GM19351 (cell line): ENCODE measurements around the gene HIVEP3.

Experiments
- ATAC-seq: cut with Tn5 transposase; IDR thresholded peaks from one replicate; pipeline ENCODE4 v1.9.1; 2021; ENCODE audit warnings: mild to moderate bottlenecking, moderate library complexity; ENCODE audit not compliant: unreplicated experiment

Gene HIVEP3

DNA sequence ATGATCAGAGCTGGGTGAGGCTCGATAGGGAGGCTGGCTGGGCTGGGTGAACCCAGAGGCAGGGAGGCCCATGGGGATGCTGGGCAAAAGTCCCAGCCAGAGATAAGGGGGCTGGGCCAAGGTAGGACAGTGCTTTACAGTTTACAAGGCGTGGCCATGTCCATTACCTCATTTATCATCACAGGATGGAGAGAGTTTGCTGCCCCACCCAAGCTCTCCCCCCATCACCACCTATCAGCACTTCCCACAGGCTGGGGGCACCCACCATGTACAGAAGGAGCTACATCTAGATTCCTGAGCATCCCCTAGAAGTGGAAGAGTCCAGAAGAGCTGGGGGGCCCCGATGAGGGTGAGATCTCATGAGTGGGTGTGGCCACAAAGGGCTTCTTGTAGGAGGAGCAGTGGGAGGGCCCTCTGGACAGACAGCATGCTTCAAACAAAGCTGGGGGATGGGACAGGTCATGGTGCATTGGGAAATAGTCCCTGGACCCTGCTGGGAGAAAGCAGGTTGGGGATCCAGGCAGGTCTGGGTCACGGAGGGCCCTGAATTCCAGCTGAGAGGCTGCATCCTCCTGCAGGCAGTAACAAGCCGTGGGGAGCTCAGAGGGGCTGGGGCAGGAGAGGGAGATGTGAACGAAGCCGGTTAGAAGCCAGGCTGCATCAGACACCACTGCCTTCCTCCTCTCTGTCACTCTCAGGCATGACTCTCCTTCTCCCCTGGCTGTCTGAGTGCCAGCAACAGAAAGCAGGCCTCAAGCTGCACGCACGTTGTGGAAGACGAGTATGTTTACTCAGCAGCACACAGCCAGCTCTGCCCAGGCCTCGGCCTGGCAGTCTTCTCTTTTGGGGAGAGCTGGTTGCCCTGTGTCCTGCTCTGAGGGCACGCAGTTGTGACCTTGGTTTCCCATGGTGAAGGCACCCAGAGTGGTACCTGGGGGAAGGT, 202.3 kb downstream of the HIVEP3 start:
- no peak for ATAC-seq

DNA sequence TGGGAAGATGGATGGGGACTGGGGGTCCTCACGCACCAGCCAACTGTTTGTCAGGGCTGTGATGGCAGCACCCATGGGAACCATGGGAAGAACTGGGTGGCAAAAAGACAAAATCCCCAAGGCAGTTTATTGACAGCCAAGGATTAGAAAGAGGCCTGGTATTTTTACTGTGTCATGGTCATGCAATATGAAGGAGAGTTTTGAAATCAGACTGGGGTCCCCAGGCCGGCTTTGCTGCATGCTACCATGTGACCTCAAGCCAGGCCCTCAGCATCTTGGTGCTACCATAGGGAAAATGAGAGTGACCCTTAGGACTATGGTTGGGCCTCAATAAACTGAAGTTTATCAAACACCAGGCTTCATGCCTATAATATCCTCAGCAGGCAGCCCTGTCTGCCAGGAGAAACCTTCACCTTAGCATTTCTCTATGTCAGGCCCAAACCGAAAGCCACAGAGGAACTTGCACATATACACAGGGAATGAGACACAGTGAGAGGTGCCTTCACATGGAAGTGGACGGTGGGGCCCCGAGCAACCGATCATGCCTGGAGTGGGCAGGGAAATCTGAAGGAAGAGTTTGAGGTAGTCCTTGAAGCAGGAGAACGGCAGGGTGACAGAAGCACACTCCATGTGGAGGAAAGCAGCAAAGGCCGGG, 203.2 kb downstream of the HIVEP3 start:
- no peak for ATAC-seq

- no peak for ATAC-seq
Measured at GRCh38 chr1:41714638-41715389, 203.9 kb downstream of the HIVEP3 start.

GRCh38 chr1:41713557-41714327, 205.0 kb downstream of the HIVEP3 start:
- no peak for ATAC-seq

- no peak for ATAC-seq
Measured at GRCh38 chr1:41713141-41713540, 205.6 kb downstream of the HIVEP3 start.

- ATAC-seq, result no peak
Measured at GRCh38 chr1:41712695-41713094, 206.0 kb downstream of the HIVEP3 start.

DNA sequence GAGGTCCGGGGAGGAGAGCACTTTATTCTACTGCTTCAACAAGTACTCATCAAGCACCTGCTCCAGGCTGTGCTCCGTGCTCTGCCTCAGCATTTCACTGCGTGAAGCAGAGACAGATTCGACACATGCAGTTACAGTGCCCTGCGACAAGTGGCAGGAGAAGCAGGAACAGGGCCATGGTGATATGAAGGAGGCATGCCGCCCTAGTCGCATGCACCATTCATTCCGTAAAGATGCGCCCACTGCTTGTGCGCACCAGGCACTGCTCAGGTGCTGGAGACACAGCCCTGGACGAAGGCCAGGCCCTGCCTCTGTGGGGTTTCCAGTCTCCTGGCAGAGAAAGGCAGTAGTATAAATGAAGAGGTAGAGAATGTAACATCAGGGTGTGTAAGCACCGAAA, 206.6 kb downstream of the HIVEP3 start:
- ATAC-seq, result no peak

DNA sequence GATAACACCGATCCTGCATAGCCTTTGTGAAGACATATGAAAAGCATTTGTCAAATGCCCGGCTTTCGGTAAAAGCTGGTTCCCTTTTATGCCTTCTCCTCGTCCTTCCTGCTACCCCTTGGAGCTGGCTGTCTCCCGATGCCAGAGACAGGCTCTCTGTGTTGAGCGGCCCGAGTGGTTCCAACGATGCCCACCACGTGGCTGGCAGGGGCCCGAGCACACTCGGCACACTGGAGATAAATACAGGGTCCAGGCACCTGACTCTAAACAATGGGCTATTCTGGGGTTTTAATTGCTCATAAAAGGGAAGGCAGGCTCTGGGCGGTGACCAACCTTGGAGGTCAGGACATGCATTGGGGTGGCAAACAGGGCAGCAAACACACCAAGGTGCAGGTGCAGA, 207.1 kb downstream of the HIVEP3 start:
- no peak for ATAC-seq

GRCh38 chr1:41710980-41711379, 207.7 kb downstream of the HIVEP3 start:
- no peak for ATAC-seq

- no peak for ATAC-seq
Measured at GRCh38 chr1:41709873-41710272, 208.8 kb downstream of the HIVEP3 start.

- no peak for ATAC-seq
Measured at GRCh38 chr1:41709331-41709730, 209.4 kb downstream of the HIVEP3 start.

- no peak for ATAC-seq
Measured at GRCh38 chr1:41708332-41708731, 210.4 kb downstream of the HIVEP3 start.

- no peak for ATAC-seq
Measured at GRCh38 chr1:41707793-41708192, 210.9 kb downstream of the HIVEP3 start.

DNA sequence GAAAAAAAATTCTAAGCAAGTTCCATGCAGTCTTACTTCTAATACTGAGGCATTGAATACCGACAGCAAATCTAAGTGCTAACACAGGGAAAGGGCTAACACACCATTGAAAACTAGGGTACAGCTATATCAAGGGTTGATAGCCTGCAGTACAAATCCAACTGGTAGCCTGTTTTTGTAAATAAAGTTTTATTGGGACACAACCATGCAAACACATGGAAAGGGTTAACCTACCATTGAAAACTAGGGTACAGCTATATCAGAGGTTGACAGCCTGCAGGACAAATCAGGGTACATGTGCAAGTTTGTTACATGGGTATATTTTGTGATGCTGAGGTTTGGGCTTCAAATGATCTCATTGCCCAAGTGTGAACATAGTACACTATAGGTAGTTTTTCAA, 212.9 kb downstream of the HIVEP3 start:
- no peak for ATAC-seq

DNA sequence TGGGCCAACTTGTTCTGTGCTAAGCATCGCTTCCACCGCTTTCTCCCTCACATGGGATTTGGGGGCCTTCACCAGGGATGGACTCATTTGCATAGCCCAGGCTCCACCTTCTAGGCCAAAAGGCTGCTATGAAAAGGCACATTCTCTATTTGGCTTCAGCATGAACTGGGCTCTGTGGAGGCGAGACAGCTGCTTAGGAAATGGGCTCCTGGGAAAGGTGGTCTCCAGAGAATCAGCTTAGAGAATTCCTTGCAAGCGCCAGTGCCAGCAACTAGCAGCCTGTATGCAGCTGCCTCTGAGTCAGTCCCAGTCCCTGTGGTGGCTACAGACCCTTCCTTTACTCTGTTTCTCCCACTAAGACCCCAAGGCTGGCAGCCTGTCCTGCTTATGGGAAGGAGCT, 214.5 kb downstream of the HIVEP3 start:
- no peak for ATAC-seq

- no peak for ATAC-seq
Measured at GRCh38 chr1:41702771-41703170, 216.0 kb downstream of the HIVEP3 start.

DNA sequence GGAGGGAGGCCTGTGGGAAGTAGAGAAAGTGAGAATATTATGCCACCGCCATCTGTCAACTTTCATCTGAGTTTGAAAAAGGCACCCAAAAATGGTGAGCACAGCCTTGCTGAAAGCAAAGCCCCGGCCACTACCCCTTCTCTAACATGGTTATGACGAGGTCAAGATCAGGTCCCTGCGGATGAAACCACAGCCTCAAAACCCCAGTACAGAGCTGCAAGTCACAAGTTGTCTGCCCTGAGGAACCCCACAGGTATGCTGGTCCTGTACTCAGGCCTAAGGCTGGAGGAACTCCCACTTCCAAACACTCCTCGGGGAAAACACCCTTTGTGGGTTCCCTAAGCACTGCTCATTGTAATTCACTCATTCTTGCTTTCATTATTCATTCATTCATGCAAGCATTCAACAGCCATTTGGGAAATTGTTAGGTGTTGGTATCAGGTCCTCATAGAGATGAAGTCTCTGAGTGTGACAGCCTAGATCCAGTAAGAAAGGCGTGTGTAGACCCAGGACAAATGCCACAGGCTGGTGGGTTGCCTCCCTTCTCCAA, 217.7 kb downstream of the HIVEP3 start:
- no peak for ATAC-seq

GRCh38 chr1:41700581-41700980, 218.1 kb downstream of the HIVEP3 start:
- ATAC-seq, result no peak

DNA sequence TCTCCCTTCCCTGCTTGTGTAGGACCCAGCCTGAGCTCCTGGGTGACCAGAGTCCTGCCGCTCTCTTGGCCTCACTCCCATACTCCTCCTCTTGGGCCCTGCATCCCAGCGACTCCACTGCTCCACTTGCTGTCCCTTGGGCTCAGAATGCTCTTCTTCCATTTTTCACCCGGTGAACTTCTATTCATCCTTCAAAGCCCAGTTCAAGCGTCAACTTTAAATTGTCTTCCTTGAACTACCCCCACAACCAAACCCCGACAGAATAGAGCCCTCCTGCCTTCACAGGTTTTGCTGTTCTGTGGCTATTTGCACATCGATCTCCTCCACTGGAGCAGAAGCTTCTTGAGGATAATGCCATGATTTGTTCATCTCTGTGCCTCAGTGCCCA, 218.9 kb downstream of the HIVEP3 start:
- no peak for ATAC-seq
